Fibroblast of mammary gland (primary cell): Measurements from ENCODE around the gene UBR4.
"Not testable (repeated sequence)": the region's sequence is repeated elsewhere in the genome, so short reads cannot be mapped to it uniquely, and the experiment has no call there.

ENCODE experiments used
- DNase-seq: peaks from one replicate; pipeline ENCODE4 v3.0.0-alpha.2; 2010; ENCODE audit warnings: low read depth
- H3K4me3 ChIP-seq: 2 replicates; pipeline ENCODE4 v1.5.1; 2011; ENCODE audit warnings: low read depth, mild to moderate bottlenecking, low read length, moderate library complexity; ENCODE audit not compliant: control insufficient read depth
- CTCF ChIP-seq: conservative IDR thresholded peaks from 2 replicates; pipeline ENCODE4 v1.5.1; 2011; ENCODE audit warnings: low read depth, low read length, inconsistent platforms; ENCODE audit not compliant: control insufficient read depth, insufficient read depth

UBR4 gene

GRCh38 chr1:19209990-19210771, at the start of gene UBR4:
TSS of gene UBR4 (minus strand) at chr1:19210266. CDS start at chr1:19210248, 18 bp downstream.
- TF ChIP-seq CTCF = no peak
- DNase-seq = peak; percentile 91
- H3K4me3 ChIP-seq = peak within 1 kb of the TSS; percentile 75

- no peak for TF ChIP-seq CTCF
These were observed 48.3 kb upstream of the UBR4 start for GRCh38 chr1:19258353-19258752.

GRCh38 chr1:19257178-19257914, 47.3 kb upstream of the UBR4 start:
- H3K4me3 ChIP-seq = no peak overlapping the region
- DNase-seq = peak; percentile 76
- TF ChIP-seq CTCF = no peak

More at GRCh38 chr1:19258353-19258752, 48.3 kb upstream of the UBR4 start:
- DNase-seq = no peak
- H3K4me3 ChIP-seq = no peak overlapping the region

GRCh38 chr1:19256301-19256700, 46.2 kb upstream of the UBR4 start:
- DNase-seq, H3K4me3 ChIP-seq: not testable (repeated sequence)

- TF ChIP-seq CTCF = no peak
- H3K4me3 ChIP-seq = no peak overlapping the region
- DNase-seq = no peak
These were observed 45.2 kb upstream of the UBR4 start for GRCh38 chr1:19255288-19255687.

- H3K4me3 ChIP-seq = no peak overlapping the region
- no peak for DNase-seq
- no peak for TF ChIP-seq CTCF
These were observed 44.4 kb upstream of the UBR4 start for GRCh38 chr1:19254416-19254815.
